ENCODE measurements around the gene ZNF268.

The ZNF268 gene

GRCh38 chr12:133181238-133181959 is at the start of gene ZNF268:
Gene ZNF268, plus strand, starts transcription at chr12:133181495. Its CDS starts 503 bp downstream, at chr12:133181998.
- DNase-seq: peak; percentile 95

DNA sequence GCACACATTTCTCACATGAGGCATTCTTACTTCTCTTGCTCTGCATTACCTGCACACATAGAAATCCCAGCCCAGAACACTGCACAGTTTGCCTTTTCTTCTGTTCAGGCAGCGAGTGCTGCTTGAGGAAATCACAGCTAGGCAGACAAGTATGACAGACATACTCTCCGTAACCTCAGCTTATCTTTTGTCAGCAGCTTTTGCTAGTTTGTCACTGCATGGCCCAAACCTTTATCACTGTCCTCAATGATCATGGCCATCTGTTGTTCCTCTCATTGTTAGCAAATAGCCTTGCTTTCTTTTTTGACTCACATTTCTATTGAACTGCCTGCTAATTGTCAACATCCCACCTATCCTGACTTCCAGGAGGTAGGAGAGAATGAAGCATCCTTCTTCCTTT is 45.5 kb upstream of the ZNF268 start:
- DNase-seq: no peak

GRCh38 chr12:133145981-133146380 is 35.3 kb upstream of the ZNF268 start:
- DNase-seq: no peak

GRCh38 chr12:133156125-133156690 is 25.1 kb upstream of the ZNF268 start:
- DNase-seq: no peak

DNA sequence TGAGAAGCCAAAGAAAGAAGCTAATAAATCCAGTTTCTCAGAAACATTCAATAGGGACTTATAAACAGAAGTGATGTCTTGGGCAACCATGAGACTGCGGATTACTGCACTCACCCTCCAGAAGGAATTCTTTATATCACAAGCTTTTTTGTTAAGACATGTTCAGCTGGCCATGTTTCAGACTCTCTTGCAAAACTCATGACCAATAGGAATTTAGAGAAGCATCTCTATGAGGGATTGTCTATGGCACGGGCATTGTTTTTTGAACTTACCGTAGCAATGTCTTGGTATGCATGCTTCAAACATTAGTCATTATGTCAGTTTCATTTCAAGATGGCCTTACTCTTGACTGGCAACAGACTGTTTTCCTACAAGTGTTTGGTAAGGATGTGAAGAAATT is 15.5 kb upstream of the ZNF268 start:
- DNase-seq: no peak

DNA sequence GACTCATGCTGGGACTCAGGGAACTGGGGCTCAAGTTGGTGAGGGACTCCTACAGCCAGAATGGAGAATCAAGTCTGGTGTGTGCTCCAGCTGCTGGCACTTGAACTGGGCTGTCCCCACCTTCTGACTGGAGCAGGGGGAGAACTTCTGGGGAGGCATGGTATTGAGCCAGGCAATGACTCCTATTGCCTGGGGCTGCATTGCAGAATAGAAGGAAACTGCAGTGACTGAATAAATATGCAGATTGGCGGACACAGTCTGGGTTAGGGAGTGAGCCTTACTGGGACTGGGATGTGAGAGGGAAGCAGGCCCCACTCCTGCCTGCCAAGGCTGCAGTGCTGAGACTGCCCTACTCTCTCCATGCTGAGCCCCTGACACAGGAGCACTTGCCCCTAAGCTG is 8.8 kb upstream of the ZNF268 start:
- no peak for DNase-seq

- no peak for DNase-seq
These were observed 6.4 kb upstream of the ZNF268 start for GRCh38 chr12:133174901-133175300.

GRCh38 chr12:133180669-133181068 is 626 bp upstream of the ZNF268 start:
- DNase-seq: no peak

GRCh38 chr12:133190176-133190575 is 8.9 kb downstream of the ZNF268 start:
- no peak for DNase-seq

GRCh38 chr12:133192847-133193246 is 11.6 kb downstream of the ZNF268 start:
- DNase-seq: no peak

- DNase-seq: no peak
These were observed 20.6 kb downstream of the ZNF268 start for GRCh38 chr12:133201888-133202287.

- DNase-seq: peak in 1 of 2 experiments; percentile 17
These were observed 21.4 kb downstream of the ZNF268 start for GRCh38 chr12:133202493-133203343.

GRCh38 chr12:133203344-133204263 is 22.3 kb downstream of the ZNF268 start:
- DNase-seq: no peak

- no peak for DNase-seq
These were observed 22.9 kb downstream of the ZNF268 start for GRCh38 chr12:133204264-133204603.

GRCh38 chr12:133206390-133206789 is 25.1 kb downstream of the ZNF268 start:
- no peak for DNase-seq

DNA sequence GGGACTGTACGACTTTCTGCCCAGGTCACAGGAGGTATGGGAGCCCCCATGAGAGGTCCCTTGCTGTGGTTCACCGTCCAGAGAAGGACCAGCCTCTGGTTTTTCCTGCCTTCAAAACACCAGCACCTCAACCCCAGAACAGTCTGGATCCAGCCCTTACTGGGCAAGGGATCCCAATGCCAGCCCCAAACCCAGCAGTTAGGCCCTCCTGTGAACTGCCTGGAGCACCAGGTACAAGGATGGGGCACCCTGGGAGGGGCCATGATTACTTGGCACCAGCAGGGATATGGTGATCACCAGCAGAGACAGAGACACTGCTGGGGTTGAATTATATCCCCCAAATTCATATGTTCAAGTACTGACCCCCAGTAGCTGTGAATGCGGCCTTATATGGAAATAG is 34.4 kb downstream of the ZNF268 start:
- no peak for DNase-seq

GRCh38 chr12:133217219-133217618 is 35.9 kb downstream of the ZNF268 start:
- no peak for DNase-seq

GRCh38 chr12:133220521-133220920 is 39.2 kb downstream of the ZNF268 start:
- DNase-seq: no peak

- no peak for DNase-seq
These were observed 39.9 kb downstream of the ZNF268 start for GRCh38 chr12:133221241-133221640.

- no peak for DNase-seq
These were observed 40.9 kb downstream of the ZNF268 start for GRCh38 chr12:133222211-133222610.

DNA sequence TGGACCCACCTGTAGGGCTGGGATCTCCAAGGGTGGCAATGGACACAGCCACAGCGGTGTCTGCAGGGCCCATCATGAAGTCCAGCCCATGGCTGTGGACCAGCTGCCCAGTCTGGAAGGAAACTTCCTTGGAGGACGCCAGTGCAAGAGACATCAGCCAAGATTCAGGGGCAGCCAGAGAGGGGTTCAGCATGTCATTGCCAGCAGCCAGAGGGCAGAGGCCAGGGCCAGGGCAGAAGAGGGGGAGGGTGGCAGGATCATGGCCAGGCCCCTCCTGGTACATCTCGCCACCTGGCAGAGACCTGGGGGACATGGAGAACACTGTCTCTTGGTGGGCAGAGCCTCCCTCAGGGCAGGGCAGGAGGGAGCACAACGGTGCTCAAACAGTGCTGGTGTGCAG is 44.2 kb downstream of the ZNF268 start:
- no peak for DNase-seq

DNA sequence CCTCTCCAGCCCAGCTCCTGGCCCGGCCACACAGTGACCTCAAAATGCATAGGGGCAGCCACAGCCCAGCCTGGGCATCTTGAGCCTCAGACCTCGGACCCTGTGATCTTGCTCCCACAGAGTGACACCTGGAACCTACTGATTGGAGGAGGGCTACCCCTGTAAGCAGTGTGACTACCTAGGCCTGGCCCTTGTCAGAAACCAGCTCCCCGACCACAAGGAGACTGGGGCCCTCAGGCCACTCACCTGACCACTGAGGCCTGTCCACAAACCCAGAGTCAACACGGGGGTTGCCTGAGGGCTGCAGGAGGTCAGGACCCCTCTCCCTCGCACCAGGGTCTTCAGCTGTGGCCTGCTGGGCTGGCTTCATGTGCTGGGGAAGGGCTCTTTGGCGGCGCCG is 45.4 kb downstream of the ZNF268 start:
- no peak for DNase-seq
